Breast epithelium (tissue), 4 donors: ENCODE data around the gene NPTX1. TPM values are rescaled to one million over a fixed set of nuclear protein-coding genes. Genes with fewer than 3 reads are reported as not detected.

Source experiments
- DNase-seq, 2 donors: peaks; one replicate each; pipeline ENCODE4 v3.0.0-alpha.2; 2019; ENCODE audit warnings: low spot score in 2 of 2
- H3K27ac ChIP-seq, 2 donors: fragments of 200-600 bp; sonication (generic) in 1 of 2; one replicate each; pipeline ENCODE4 v1.5.1; 2016 to 2019; ENCODE audit warnings: mild to moderate bottlenecking in 1 of 2
- H3K27me3 ChIP-seq, 2 donors: fragments of 200-600 bp; sonication (generic) in 1 of 2; one replicate each; pipeline versions ENCODE4 v1.5.1 to v1.6.0; 2017 to 2019; ENCODE audit warnings: control low read depth in 1 of 2, mild to moderate bottlenecking in 1 of 2
- H3K36me3 ChIP-seq: fragments of 200-600 bp; one replicate; pipeline ENCODE4 v1.5.1; 2019
- H3K4me1 ChIP-seq, 2 donors: fragments of 200-600 bp; sonication (generic); one replicate each; pipeline ENCODE4 v1.5.1; 2016 to 2019; ENCODE audit warnings: control low read depth in 1 of 2
- H3K4me3 ChIP-seq, 3 donors: fragments of 200-600 bp; sonication (generic); 1 replicate in 2 of 3; 2 replicates in 1 of 3; pipeline ENCODE4 v1.5.1; 2016 to 2019; ENCODE audit warnings: mild to moderate bottlenecking in 3 of 3, moderate library complexity in 2 of 3
- H3K9me3 ChIP-seq, 2 donors: fragments of 200-600 bp; sonication (generic) in 1 of 2; one replicate each; pipeline ENCODE4 v1.5.1; 2016 to 2019; ENCODE audit warnings: control low read depth in 1 of 2
- CTCF ChIP-seq, 3 donors: fragments of 450-650 bp; IDR thresholded peaks; one replicate each; pipeline ENCODE4 v1.5.1; 2016 to 2017; ENCODE audit warnings: antibody characterized with exemption in 3 of 3, mild to moderate bottlenecking in 3 of 3, moderate library complexity in 3 of 3
- POLR2A ChIP-seq: fragments of 450-650 bp; IDR thresholded peaks from one replicate; pipeline ENCODE4 v1.6.1; 2016; ENCODE audit warnings: antibody characterized with exemption, mild to moderate bottlenecking, moderate library complexity
- POLR2AphosphoS5 ChIP-seq, 3 donors: sonication (generic); formaldehyde crosslinking; IDR thresholded peaks; one replicate each; pipeline ENCODE4 v1.6.1; 2017; ENCODE audit warnings: antibody characterized with exemption in 3 of 3
- intact Hi-C: fragments of 100-400 bp; cut with DNase I; formaldehyde crosslinking; loops from one replicate; pipeline ENCODE4 v1.15.1; 2023; ENCODE audit warnings: low total_unique reads
- total RNA-seq, 3 donors: library from RNA; depleted of rRNA; stranded (reverse); fragments of >200 nt; gene quantifications; one replicate each; pipeline ENCODE4 v1.1.0, GENCODE V29; 2016

The NPTX1 gene
- total RNA-seq, 3 donors from 2014 or later: under 0.01 to 0.32 (median 0.29) TPM

- no peaks in the 10 kb centered on the region for H3K9me3 ChIP-seq
- H3K4me1 ChIP-seq: no peaks in the 10 kb centered on the region
- no peaks in the 10 kb centered on the region for H3K36me3 ChIP-seq
- no peak overlapping the region for H3K27ac ChIP-seq
- peaks cover 0 to 37% of the 10 kb centered on the region in 2 donors for H3K27me3 ChIP-seq
- H3K4me3 ChIP-seq: no peak overlapping the region
- DNase-seq: no peak
- intact Hi-C loops: no loop called here
- no peak for TF ChIP-seq POLR2AphosphoS5 (IDR thresholded peaks at IDR 0.05)
- no peak for TF ChIP-seq POLR2A
- no peak for TF ChIP-seq CTCF (IDR thresholded peaks at IDR 0.05)
These were observed 12.5 kb downstream of the NPTX1 start for GRCh38 chr17:80463784-80464400.

GRCh38 chr17:80461528-80462160, 14.8 kb downstream of the NPTX1 start:
- Histone ChIP-seq H3K27ac (no peak overlapping the region), H3K4me1 (no peaks in the 10 kb centered on the region), H3K36me3 (no peaks in the 10 kb centered on the region), H3K27me3 (peaks cover 0 to 23% of the 10 kb centered on the region in 2 donors), H3K4me3 (no peak overlapping the region), H3K9me3 (no peaks in the 10 kb centered on the region)
- DNase-seq: no peak
- TF ChIP-seq POLR2A (no peak), CTCF (IDR thresholded peaks at IDR 0.05) (no peak), POLR2AphosphoS5 (IDR thresholded peaks at IDR 0.05) (no peak)
- intact Hi-C loops: no loop called here

- no peaks in the 10 kb centered on the region for H3K36me3 ChIP-seq
- H3K4me1 ChIP-seq: no peaks in the 10 kb centered on the region
- no peak overlapping the region for H3K27ac ChIP-seq
- H3K9me3 ChIP-seq: no peaks in the 10 kb centered on the region
- intact Hi-C loops: no loop called here
- peaks cover 0 to 12% of the 10 kb centered on the region in 2 donors for H3K27me3 ChIP-seq
- H3K4me3 ChIP-seq: no peak overlapping the region
- TF ChIP-seq POLR2A (no peak), CTCF (IDR thresholded peaks at IDR 0.05) (no peak), POLR2AphosphoS5 (IDR thresholded peaks at IDR 0.05) (no peak)
- no peak for DNase-seq
These were observed 16.0 kb downstream of the NPTX1 start for GRCh38 chr17:80460429-80460834.

GRCh38 chr17:80459234-80459633, 17.2 kb downstream of the NPTX1 start:
- Histone ChIP-seq H3K4me1 (no peaks in the 10 kb centered on the region), H3K27ac (no peak overlapping the region)
- intact Hi-C loops: no loop called here

More at GRCh38 chr17:80459234-80459633, 17.2 kb downstream of the NPTX1 start:
- Histone ChIP-seq H3K4me3 (no peak overlapping the region), H3K36me3 (no peaks in the 10 kb centered on the region), H3K27me3 (peaks cover 0 to 3% of the 10 kb centered on the region in 2 donors), H3K9me3 (no peaks in the 10 kb centered on the region)
- no peak for DNase-seq
- TF ChIP-seq POLR2AphosphoS5 (IDR thresholded peaks at IDR 0.05) (no peak), POLR2A (no peak), CTCF (IDR thresholded peaks at IDR 0.05) (no peak)
